GM18505 (cell line): Measurements from ENCODE around the gene PCDHGA9.
"Not testable (repeated sequence)": the region's sequence is repeated elsewhere in the genome, so short reads cannot be mapped to it uniquely, and the experiment has no call there.

Experiments used
- ATAC-seq: cut with Tn5 transposase; IDR thresholded peaks from one replicate; pipeline ENCODE4 v1.9.1; 2021; ENCODE audit not compliant: unreplicated experiment
- POLR2A ChIP-seq: IDR thresholded peaks from 4 replicates; pipeline ENCODE4 v1.6.1; 2011; ENCODE audit warnings: borderline replicate concordance; ENCODE audit not compliant: insufficient read depth, insufficient read length; ENCODE audit errors: extremely low read depth

The PCDHGA9 gene

DNA sequence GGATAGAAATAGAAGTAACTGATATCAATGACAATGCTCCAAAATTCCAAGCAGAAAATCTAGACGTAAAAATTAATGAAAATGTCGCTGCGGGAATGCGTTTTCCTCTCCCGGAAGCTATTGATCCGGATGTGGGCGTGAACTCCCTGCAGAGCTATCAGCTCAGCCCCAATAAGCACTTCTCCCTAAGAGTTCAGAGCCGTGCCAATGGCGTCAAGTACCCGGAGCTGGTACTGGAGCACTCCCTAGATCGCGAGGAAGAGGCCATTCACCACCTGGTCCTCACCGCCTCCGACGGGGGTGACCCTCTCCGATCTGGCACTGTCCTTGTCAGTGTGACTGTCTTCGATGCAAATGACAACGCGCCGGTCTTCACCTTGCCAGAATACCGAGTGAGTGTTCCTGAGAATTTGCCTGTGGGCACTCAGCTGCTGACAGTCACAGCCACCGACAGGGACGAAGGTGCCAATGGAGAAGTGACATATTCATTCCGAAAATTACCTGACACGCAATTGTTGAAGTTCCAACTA is 11.0 kb downstream of the PCDHGA9 start:
- no peak for TF ChIP-seq POLR2A
- ATAC-seq: no peak

DNA sequence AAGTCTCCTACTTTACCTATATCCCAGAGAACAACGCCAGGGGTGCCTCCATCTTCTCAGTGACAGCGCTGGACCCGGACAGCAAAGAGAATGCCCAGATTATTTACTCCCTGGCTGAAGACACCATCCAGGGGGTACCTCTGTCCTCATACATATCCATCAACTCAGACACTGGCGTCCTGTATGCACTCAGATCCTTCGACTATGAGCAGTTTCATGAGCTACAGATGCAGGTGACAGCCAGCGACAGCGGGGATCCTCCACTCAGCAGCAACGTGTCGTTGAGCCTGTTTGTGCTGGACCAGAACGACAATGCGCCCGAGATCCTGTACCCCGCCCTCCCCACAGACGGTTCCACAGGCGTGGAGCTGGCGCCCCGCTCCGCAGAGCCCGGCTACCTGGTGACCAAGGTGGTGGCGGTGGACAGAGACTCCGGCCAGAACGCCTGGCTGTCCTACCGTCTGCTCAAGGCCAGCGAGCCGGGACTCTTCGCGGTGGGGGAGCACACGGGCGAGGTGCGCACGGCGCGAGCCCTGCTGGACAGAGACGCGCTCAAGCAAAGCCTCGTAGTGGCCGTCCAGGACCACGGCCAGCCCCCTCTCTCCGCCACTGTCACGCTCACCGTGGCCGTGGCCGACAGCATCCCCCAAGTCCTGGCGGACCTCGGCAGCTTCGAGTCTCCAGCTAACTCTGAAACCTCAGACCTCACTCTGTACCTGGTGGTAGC is 12.1 kb downstream of the PCDHGA9 start:
- ATAC-seq: not testable (repeated sequence)

DNA sequence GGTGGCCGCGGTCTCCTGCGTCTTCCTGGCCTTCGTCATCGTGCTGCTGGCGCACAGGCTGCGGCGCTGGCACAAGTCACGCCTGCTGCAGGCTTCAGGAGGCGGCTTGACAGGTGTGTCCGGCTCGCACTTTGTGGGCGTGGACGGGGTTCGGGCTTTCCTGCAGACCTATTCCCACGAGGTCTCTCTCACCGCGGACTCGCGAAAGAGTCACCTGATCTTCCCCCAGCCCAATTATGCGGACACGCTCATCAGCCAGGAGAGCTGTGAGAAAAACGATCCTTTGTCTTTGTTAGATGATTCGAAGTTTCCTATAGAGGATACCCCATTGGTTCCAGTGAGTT is 12.7 kb downstream of the PCDHGA9 start:
- not testable (repeated sequence) for ATAC-seq

- ATAC-seq: peak; percentile 65
Measured at GRCh38 chr5:141417494-141418172, 15.1 kb downstream of the PCDHGA9 start, which contains the start of gene PCDHGB7. Gene PCDHGB7, plus strand, starts transcription at chr5:141417677. Its CDS starts 183 bp downstream, at chr5:141417860.

- no peak for TF ChIP-seq POLR2A
- no peak for ATAC-seq
Measured at GRCh38 chr5:141419074-141419880, 16.7 kb downstream of the PCDHGA9 start.

GRCh38 chr5:141420855-141421488 is 18.4 kb downstream of the PCDHGA9 start, which contains the start of gene PCDHGA11:
Gene PCDHGA11, plus strand, starts transcription at chr5:141421051. Its CDS starts 177 bp downstream, at chr5:141421228.
- ATAC-seq: peak; percentile 47
- no peak for TF ChIP-seq POLR2A

GRCh38 chr5:141421489-141421855 is 18.9 kb downstream of the PCDHGA9 start:
- no peak for TF ChIP-seq POLR2A
- no peak for ATAC-seq

DNA sequence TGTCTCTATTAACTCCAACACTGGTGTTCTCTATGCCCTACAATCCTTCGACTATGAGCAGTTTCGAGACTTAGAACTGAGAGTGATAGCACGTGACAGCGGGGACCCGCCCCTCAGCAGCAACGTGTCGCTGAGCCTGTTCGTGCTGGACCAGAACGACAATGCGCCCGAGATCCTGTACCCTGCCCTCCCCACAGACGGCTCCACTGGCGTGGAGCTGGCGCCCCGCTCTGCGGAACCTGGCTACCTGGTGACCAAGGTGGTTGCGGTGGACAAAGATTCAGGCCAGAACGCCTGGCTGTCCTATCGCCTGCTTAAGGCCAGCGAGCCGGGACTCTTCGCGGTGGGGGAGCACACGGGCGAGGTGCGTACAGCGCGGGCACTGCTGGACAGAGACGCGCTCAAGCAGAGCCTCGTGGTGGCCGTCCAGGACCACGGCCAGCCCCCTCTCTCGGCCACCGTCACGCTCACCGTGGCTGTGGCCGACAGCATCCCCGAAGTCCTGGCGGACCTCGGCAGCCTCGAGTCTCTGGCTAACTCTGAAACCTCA is 20.2 kb downstream of the PCDHGA9 start:
- ATAC-seq: no peak
- no peak for TF ChIP-seq POLR2A

- TF ChIP-seq POLR2A: no peak
Measured at GRCh38 chr5:141427783-141428426, 25.3 kb downstream of the PCDHGA9 start.

GRCh38 chr5:141430332-141431113 is 27.9 kb downstream of the PCDHGA9 start, which contains the start of gene PCDHGA12:
Gene PCDHGA12, plus strand, starts transcription at chr5:141430507. Its CDS starts 253 bp downstream, at chr5:141430760.
- TF ChIP-seq POLR2A: no peak
- ATAC-seq: peak; percentile 92

More at GRCh38 chr5:141427783-141428426, 25.3 kb downstream of the PCDHGA9 start:
- ATAC-seq: no peak

DNA sequence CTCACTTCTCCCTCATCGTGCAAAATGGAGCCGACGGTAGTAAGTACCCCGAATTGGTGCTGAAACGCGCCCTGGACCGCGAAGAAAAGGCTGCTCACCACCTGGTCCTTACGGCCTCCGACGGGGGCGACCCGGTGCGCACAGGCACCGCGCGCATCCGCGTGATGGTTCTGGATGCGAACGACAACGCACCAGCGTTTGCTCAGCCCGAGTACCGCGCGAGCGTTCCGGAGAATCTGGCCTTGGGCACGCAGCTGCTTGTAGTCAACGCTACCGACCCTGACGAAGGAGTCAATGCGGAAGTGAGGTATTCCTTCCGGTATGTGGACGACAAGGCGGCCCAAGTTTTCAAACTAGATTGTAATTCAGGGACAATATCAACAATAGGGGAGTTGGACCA is 28.7 kb downstream of the PCDHGA9 start:
- no peak for TF ChIP-seq POLR2A
- ATAC-seq: peak; percentile 46

DNA sequence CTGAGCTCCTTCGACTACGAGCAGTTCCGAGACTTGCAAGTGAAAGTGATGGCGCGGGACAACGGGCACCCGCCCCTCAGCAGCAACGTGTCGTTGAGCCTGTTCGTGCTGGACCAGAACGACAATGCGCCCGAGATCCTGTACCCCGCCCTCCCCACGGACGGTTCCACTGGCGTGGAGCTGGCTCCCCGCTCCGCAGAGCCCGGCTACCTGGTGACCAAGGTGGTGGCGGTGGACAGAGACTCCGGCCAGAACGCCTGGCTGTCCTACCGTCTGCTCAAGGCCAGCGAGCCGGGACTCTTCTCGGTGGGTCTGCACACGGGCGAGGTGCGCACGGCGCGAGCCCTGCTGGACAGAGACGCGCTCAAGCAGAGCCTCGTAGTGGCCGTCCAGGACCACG is 29.7 kb downstream of the PCDHGA9 start:
- not testable (repeated sequence) for ATAC-seq

DNA sequence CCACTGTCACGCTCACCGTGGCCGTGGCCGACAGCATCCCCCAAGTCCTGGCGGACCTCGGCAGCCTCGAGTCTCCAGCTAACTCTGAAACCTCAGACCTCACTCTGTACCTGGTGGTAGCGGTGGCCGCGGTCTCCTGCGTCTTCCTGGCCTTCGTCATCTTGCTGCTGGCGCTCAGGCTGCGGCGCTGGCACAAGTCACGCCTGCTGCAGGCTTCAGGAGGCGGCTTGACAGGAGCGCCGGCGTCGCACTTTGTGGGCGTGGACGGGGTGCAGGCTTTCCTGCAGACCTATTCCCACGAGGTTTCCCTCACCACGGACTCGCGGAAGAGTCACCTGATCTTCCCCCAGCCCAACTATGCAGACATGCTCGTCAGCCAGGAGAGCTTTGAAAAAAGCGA is 30.1 kb downstream of the PCDHGA9 start:
- ATAC-seq: not testable (repeated sequence)
